ENCODE measurements around the gene C1orf94. TPM values are rescaled to one million over a fixed set of nuclear protein-coding genes. Genes with fewer than 3 reads are reported as not detected.
A peak's percentile ranks its signal among the peaks of the same experiment; 100 is the strongest.

The C1orf94 gene
- not detected in 2 replicates for total RNA-seq

- DNase-seq (ENCODE audit: low read depth): no peak
Measured at GRCh38 chr1:34176830-34177603, at the start of gene C1orf94. Gene C1orf94 (plus strand): TSS chr1:34176907. CDS start chr1:34177790, 883 bp downstream.

GRCh38 chr1:34127006-34128000, 49.4 kb upstream of the C1orf94 start:
- DNase-seq (ENCODE audit: low read depth): no peak

- no peak for DNase-seq (ENCODE audit: low read depth)
Measured at GRCh38 chr1:34128186-34128889, 48.4 kb upstream of the C1orf94 start.

GRCh38 chr1:34129630-34130029, 47.1 kb upstream of the C1orf94 start:
- DNase-seq (ENCODE audit: low read depth): no peak

GRCh38 chr1:34130306-34130705, 46.4 kb upstream of the C1orf94 start:
- no peak for DNase-seq (ENCODE audit: low read depth)

GRCh38 chr1:34131396-34132160, 45.1 kb upstream of the C1orf94 start:
- DNase-seq (ENCODE audit: low read depth): no peak

GRCh38 chr1:34132161-34132420, 44.6 kb upstream of the C1orf94 start:
- DNase-seq (ENCODE audit: low read depth): no peak

GRCh38 chr1:34137411-34137810, 39.3 kb upstream of the C1orf94 start:
- DNase-seq (ENCODE audit: low read depth): no peak

GRCh38 chr1:34140011-34140676, 36.6 kb upstream of the C1orf94 start:
- no peak for DNase-seq (ENCODE audit: low read depth)

- DNase-seq (ENCODE audit: low read depth): no peak
Measured at GRCh38 chr1:34143975-34144374, 32.7 kb upstream of the C1orf94 start.

- DNase-seq (ENCODE audit: low read depth): no peak
Measured at GRCh38 chr1:34144766-34145165, 31.9 kb upstream of the C1orf94 start.

GRCh38 chr1:34147301-34147700, 29.4 kb upstream of the C1orf94 start:
- no peak for DNase-seq (ENCODE audit: low read depth)

GRCh38 chr1:34149501-34149900, 27.2 kb upstream of the C1orf94 start:
- no peak for DNase-seq (ENCODE audit: low read depth)

GRCh38 chr1:34153246-34153645, 23.5 kb upstream of the C1orf94 start:
- no peak for DNase-seq (ENCODE audit: low read depth)

GRCh38 chr1:34155860-34156259, 20.8 kb upstream of the C1orf94 start:
- DNase-seq (ENCODE audit: low read depth): no peak

- no peak for DNase-seq (ENCODE audit: low read depth)
Measured at GRCh38 chr1:34156739-34157138, 20.0 kb upstream of the C1orf94 start.

- peak; percentile 69 for DNase-seq (ENCODE audit: low read depth)
Measured at GRCh38 chr1:34162852-34163766, 13.6 kb upstream of the C1orf94 start.

GRCh38 chr1:34163792-34164731, 12.6 kb upstream of the C1orf94 start:
- DNase-seq (ENCODE audit: low read depth): no peak
